HEK293 (cell line): Measurements from ENCODE around the gene LPCAT2.

Experiments used
- CTCF ChIP-seq: fragments of 450-650 bp; formaldehyde crosslinking; IDR thresholded peaks from 2 replicates; pipeline ENCODE4 v1.5.1; 2016; ENCODE audit warnings: missing biosample characterization, missing genetic modification characterization
- REST ChIP-seq: fragments of 450-650 bp; formaldehyde crosslinking; IDR thresholded peaks from 2 replicates; pipeline ENCODE4 v1.5.1; 2016; ENCODE audit warnings: missing biosample characterization, missing genetic modification characterization
- YY2 ChIP-seq: fragments of 450-650 bp; formaldehyde crosslinking; IDR thresholded peaks from 2 replicates; pipeline ENCODE4 v1.5.1; 2016; ENCODE audit warnings: missing biosample characterization, missing genetic modification characterization
- ZNF16 ChIP-seq: fragments of 450-650 bp; formaldehyde crosslinking; IDR thresholded peaks from 2 replicates; pipeline ENCODE4 v1.5.1; 2016; ENCODE audit warnings: low read depth, missing biosample characterization, missing genetic modification characterization
- ZNF274 ChIP-seq, 2 experiments: fragments of 200-500 bp in 1 of 2; fragments of 450-650 bp in 1 of 2; sonication (Bioruptor generic) in 1 of 2; formaldehyde crosslinking in 1 of 2; IDR thresholded peaks; 2 replicates each; pipeline versions ENCODE4 v1.5.1 to v1.6.1; 2014 to 2016; ENCODE audit warnings: borderline replicate concordance in 1 of 2, inconsistent platforms in 1 of 2, low read length in 1 of 2, missing biosample characterization in 1 of 2, missing genetic modification characterization in 1 of 2
- ZNF48 ChIP-seq: fragments of 450-650 bp; formaldehyde crosslinking; IDR thresholded peaks from 2 replicates; pipeline ENCODE4 v1.5.1; 2016; ENCODE audit warnings: missing biosample characterization, missing genetic modification characterization
- ZNF529 ChIP-seq: fragments of 450-650 bp; formaldehyde crosslinking; IDR thresholded peaks from 2 replicates; pipeline ENCODE4 v1.5.1; 2017; ENCODE audit warnings: missing genetic modification characterization, missing biosample characterization; ENCODE audit not compliant: insufficient replicate concordance
- ZNF555 ChIP-seq: fragments of 450-650 bp; formaldehyde crosslinking; conservative IDR thresholded peaks from 2 replicates; pipeline ENCODE4 v1.5.1; 2017; ENCODE audit warnings: missing biosample characterization, mild to moderate bottlenecking, missing genetic modification characterization, inconsistent platforms

GRCh38 chr16:55566432-55567175, 57.7 kb downstream of the LPCAT2 start, which contains the start of gene CAPNS2:
- no peak for TF ChIP-seq YY2 (tag by site-specific recombination)
- TF ChIP-seq ZNF274 (IDR thresholded peaks at IDR 0.05; ENCODE audit: low read length), result no peak
- TF ChIP-seq ZNF274 (tag by site-specific recombination; IDR thresholded peaks at IDR 0.05; ENCODE audit: borderline replicate concordance), result no peak
- no peak for TF ChIP-seq CTCF
- no peak for TF ChIP-seq REST (tag by site-specific recombination)
- TF ChIP-seq ZNF555 (tag by site-specific recombination), result no peak
- TF ChIP-seq ZNF48 (tag by site-specific recombination), result no peak
- no peak for TF ChIP-seq ZNF529
- TF ChIP-seq ZNF16 (tag by site-specific recombination), result no peak
